ENCODE data around the gene RBM28. TPM values are rescaled to one million over a fixed set of nuclear protein-coding genes. Genes with fewer than 3 reads are reported as not detected.

Gene RBM28, protein sequence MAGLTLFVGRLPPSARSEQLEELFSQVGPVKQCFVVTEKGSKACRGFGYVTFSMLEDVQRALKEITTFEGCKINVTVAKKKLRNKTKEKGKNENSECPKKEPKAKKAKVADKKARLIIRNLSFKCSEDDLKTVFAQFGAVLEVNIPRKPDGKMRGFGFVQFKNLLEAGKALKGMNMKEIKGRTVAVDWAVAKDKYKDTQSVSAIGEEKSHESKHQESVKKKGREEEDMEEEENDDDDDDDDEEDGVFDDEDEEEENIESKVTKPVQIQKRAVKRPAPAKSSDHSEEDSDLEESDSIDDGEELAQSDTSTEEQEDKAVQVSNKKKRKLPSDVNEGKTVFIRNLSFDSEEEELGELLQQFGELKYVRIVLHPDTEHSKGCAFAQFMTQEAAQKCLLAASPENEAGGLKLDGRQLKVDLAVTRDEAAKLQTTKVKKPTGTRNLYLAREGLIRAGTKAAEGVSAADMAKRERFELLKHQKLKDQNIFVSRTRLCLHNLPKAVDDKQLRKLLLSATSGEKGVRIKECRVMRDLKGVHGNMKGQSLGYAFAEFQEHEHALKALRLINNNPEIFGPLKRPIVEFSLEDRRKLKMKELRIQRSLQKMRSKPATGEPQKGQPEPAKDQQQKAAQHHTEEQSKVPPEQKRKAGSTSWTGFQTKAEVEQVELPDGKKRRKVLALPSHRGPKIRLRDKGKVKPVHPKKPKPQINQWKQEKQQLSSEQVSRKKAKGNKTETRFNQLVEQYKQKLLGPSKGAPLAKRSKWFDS
- total RNA-seq: 17.1 and 18.1 TPM in 2 replicates

DNA sequence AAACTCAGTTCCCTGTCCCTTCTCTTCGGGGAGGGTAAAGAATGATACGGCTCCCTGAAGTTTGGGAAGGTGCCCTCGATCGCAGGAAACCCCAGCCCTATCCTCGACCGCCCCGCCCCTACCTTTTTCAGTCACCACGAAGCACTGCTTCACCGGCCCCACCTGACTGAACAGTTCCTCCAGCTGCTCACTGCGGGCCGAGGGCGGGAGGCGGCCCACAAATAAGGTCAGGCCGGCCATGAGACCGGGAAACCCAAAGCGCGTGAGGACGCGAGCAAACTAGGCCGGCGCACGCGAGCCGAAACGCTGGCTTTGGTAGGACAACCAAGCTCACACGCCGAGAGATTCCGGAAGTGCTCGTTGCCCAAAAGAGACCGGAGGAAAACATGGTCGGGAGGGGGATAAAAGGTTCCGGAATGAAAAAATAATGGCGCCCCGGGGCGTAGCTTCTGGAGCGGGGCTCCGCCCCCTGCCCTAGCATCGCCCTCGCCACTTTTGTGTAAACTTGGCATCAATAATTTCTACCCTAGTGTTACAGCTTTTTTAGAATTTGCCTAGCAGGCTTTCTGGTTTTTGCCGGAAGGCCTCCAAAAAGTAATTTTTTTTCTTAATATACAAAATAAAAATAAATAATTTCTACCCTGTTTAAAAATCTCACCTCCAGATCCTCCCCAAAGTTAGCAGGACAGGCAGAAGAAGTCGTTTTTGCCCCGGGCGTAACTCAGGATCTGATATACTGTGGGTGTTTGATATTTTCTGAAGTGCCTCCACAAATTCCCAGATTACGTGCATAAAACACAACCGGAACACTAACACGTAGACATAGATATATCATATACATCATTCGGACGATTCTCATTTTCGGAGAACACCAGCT, at the start of gene RBM28:
TSS of gene RBM28 (minus strand) at position 355 of the 877 bp plus-strand sequence. CDS start at position 240, 115 bp downstream.
- Histone ChIP-seq H3K4me3 (ENCODE audit: low read depth, low read length) (peak within 1 kb of the TSS; percentile 68), H3K27me3 (ENCODE audit: control insufficient read depth, insufficient read depth, low read length) (peaks cover 2% of the 10 kb centered on the region), H3K36me3 (ENCODE audit: control insufficient read depth, insufficient read depth, low read length) (peaks cover 8% of the 10 kb centered on the region)
- DNase-seq (ENCODE audit: low read depth): peak; percentile 72
- TF ChIP-seq, protein P1, sequence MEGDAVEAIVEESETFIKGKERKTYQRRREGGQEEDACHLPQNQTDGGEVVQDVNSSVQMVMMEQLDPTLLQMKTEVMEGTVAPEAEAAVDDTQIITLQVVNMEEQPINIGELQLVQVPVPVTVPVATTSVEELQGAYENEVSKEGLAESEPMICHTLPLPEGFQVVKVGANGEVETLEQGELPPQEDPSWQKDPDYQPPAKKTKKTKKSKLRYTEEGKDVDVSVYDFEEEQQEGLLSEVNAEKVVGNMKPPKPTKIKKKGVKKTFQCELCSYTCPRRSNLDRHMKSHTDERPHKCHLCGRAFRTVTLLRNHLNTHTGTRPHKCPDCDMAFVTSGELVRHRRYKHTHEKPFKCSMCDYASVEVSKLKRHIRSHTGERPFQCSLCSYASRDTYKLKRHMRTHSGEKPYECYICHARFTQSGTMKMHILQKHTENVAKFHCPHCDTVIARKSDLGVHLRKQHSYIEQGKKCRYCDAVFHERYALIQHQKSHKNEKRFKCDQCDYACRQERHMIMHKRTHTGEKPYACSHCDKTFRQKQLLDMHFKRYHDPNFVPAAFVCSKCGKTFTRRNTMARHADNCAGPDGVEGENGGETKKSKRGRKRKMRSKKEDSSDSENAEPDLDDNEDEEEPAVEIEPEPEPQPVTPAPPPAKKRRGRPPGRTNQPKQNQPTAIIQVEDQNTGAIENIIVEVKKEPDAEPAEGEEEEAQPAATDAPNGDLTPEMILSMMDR (IDR thresholded peaks at IDR 0.05; ENCODE audit: insufficient read depth, low read length, severe bottlenecking): no peak
- no peak for FAIRE-seq

DNA sequence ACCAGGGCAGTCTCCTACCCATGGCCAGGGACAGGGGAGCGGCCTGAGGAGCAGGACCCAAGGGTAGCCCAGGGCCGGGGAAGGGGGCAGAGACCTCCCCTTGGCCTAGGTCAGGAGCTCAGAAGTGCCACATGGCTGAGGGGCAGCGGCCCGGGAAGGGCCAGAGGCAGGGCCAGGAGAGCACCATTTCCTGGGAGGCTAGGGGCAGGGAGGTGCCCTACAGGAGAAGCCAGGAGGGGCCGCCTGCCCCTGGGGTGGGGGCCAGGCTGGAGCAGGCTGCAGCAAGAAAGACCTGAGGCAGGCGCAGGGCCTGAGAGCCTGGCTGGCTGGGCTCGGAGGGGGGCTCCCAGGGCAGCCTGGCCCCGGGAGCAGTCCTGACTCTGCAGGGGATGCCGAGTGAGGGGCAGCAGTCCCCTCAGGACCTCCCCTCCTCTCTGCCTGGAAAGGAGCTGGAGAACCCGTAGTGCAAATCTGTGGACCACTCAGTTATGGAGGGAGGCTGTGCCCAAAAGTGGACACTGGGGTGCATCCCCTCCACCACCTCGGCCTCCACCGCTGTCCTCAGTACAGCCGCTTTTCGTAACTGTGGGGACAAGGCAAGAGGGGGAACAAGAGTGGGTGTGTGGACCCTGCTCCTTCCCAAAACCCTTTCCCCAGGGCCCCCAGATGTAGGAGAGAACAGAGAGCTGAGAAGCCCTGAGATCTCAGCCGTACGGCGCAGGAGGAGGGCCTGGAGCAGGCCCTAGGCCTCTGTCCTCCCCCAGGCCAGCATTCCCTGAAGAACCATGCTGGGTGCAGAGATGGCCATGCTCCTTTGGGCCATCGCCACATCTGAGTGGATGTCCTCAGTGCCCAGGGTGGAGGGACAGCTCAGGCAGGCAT, 49.0 kb upstream of the RBM28 start:
- Histone ChIP-seq H3K4me3 (ENCODE audit: low read depth, low read length) (no peak overlapping the region), H3K36me3 (ENCODE audit: control insufficient read depth, insufficient read depth, low read length) (peaks cover 32% of the 10 kb centered on the region), H3K27me3 (ENCODE audit: control insufficient read depth, insufficient read depth, low read length) (peaks cover 2% of the 10 kb centered on the region)
- DNase-seq (ENCODE audit: low read depth): no peak
- peak; percentile 32 for FAIRE-seq
- TF ChIP-seq, protein P1 (IDR thresholded peaks at IDR 0.05; ENCODE audit: insufficient read depth, low read length, severe bottlenecking): no peak

DNA sequence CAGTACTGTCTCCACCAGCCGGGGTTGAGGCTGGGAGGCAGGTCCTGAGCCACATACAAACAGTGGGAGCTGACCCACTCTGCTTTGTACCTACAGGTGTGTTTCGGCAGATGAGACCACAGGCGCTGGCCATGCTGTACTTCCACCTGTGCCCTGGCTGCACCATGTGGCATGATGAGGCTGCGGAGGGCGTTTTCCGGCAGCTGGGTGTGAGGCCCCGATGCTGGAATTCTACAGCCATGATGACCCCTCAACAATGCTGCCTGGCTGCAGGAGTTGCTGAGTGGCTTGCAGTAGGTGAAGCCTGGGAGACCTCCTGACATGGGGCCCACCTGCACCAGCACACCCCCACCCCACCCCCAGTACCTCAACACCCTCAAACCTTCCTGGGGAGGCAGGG, 48.1 kb upstream of the RBM28 start:
- TF ChIP-seq, protein P1 (IDR thresholded peaks at IDR 0.05; ENCODE audit: insufficient read depth, low read length, severe bottlenecking): no peak
- DNase-seq (ENCODE audit: low read depth): no peak
- no peak overlapping the region for H3K4me3 ChIP-seq (ENCODE audit: low read depth, low read length)
- FAIRE-seq: no peak
- H3K27me3 ChIP-seq (ENCODE audit: control insufficient read depth, insufficient read depth, low read length): peaks cover 2% of the 10 kb centered on the region
- peaks cover 28% of the 10 kb centered on the region for H3K36me3 ChIP-seq (ENCODE audit: control insufficient read depth, insufficient read depth, low read length)

DNA sequence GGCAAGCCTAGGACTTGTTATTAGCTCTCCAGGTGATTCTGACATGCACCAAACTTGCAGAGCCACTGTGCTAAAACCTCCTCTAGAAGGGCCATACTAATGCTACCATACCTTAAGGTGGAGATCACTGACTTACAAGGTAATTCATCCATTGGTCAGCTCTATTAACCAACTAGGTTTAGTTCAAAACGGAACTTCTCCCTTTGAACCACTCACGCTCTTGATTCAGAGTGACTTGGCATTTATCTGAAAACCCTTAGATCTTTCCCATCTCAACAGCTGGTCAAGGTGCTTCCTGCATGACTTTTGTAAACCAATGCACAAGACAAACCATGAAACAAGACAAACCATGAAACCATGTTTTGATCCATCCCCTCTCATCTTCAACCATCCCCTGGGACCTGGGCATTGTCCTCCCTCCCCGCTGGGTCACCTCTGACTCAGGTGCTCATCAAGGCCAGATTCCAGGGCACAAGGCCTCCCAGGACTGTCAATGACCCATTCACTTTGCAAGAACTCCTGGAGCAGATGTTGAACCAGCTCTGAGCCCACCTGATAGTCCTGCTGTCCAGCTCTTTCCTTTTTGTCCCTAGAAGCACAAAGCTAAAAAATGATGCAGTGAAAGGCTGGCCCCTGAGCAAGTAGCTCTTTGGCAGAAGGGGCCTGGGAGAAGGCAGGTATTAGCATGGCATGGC, 47.3 kb upstream of the RBM28 start:
- Histone ChIP-seq H3K36me3 (ENCODE audit: control insufficient read depth, insufficient read depth, low read length) (peaks cover 24% of the 10 kb centered on the region), H3K27me3 (ENCODE audit: control insufficient read depth, insufficient read depth, low read length) (peaks cover 2% of the 10 kb centered on the region), H3K4me3 (ENCODE audit: low read depth, low read length) (no peak overlapping the region)
- no peak for FAIRE-seq
- TF ChIP-seq, protein P1 (IDR thresholded peaks at IDR 0.05; ENCODE audit: insufficient read depth, low read length, severe bottlenecking): no peak
- no peak for DNase-seq (ENCODE audit: low read depth)
